Heart right ventricle (tissue), 16 donors: ENCODE data around the gene TBC1D9. TPM values are rescaled to one million over a fixed set of nuclear protein-coding genes. Genes with fewer than 3 reads are reported as not detected.

ENCODE experiments used
- ATAC-seq, 8 donors: fragments of 200-7000 bp; cut with Tn5 transposase; one replicate each; pipeline ENCODE4 v1.9.1; 2020; ENCODE audit warnings: mild to moderate bottlenecking in 8 of 8, moderate library complexity in 8 of 8, moderate number of reproducible peaks in 1 of 8
- DNase-seq, 2 donors: peaks; one replicate each; pipeline ENCODE4 v3.0.0-alpha.2; 2020
- H3K27ac ChIP-seq, 10 donors: fragments of 200-600 bp; sonication (generic) in 2 of 10; one replicate each; pipeline versions ENCODE4 v1.5.0 to v1.8.0; 2020 to 2022; ENCODE audit warnings: mild to moderate bottlenecking in 3 of 10
- H3K27me3 ChIP-seq, 7 donors: fragments of 200-600 bp; one replicate each; pipeline ENCODE4 v1.8.0; 2021 to 2022; ENCODE audit warnings: mild to moderate bottlenecking in 2 of 7
- H3K36me3 ChIP-seq, 9 donors: fragments of 200-600 bp; sonication (generic) in 1 of 9; one replicate each; pipeline versions ENCODE4 v1.5.0 to v1.8.0; 2020 to 2022; ENCODE audit warnings: mild to moderate bottlenecking in 2 of 9
- H3K4me1 ChIP-seq, 9 donors: fragments of 200-600 bp; sonication (generic) in 1 of 9; one replicate each; pipeline versions ENCODE4 v1.5.0 to v1.8.0; 2020 to 2022; ENCODE audit warnings: mild to moderate bottlenecking in 4 of 9
- H3K4me3 ChIP-seq, 10 donors: fragments of 200-600 bp; sonication (generic) in 2 of 10; one replicate each; pipeline versions ENCODE4 v1.5.0 to v1.8.0; 2020 to 2022; ENCODE audit warnings: mild to moderate bottlenecking in 7 of 10, moderate library complexity in 2 of 10
- H3K9me3 ChIP-seq, 11 donors: fragments of 200-600 bp in 10 of 11; sonication (generic) in 2 of 11; one replicate each; pipeline versions ENCODE4 v1.5.0 to v1.8.0; 2013 to 2022; ENCODE audit warnings: mild to moderate bottlenecking in 2 of 11, control low read depth in 1 of 11, moderate library complexity in 1 of 11
- WGBS, 2 donors: extraction: QIAGEN DNeasy Blood & Tissue Kit; methylation state at CpG; one replicate each; pipeline ENCODE4 v1.1.7; 2013; ENCODE audit warnings: inconsistent platforms in 1 of 2; 5-methylcytosine and 5-hydroxymethylcytosine counted together
- intact Hi-C, 10 donors: fragments of 100-400 bp; cut with DNase I; formaldehyde crosslinking; loops; one replicate each; pipeline versions ENCODE4 v1.11.1 to v1.14.2; 2022
- polyA plus RNA-seq, 2 donors: library from polyadenylated mRNA; stranded (reverse); fragments of 200-250 nt; gene quantifications; one replicate each; pipeline ENCODE4 v1.2.3, GENCODE V29; 2013
- total RNA-seq, 10 donors: library from RNA; stranded (reverse); fragmentation: NEBNext Ultra II Directional in 3 of 10; extraction: Animal tissue kit (Norgen Biotek cat#: 25700) in 3 of 10; gene quantifications; one replicate each; pipeline versions ENCODE4 v1.2.1 to v1.2.4, GENCODE V29; 2021 to 2023
- TF ChIP-seq, protein P1 (sequence below), 9 donors: fragments of 200-600 bp; sonication (generic) in 2 of 9; IDR thresholded peaks; one replicate each; pipeline versions ENCODE4 v1.5.0 to v1.8.0; 2021 to 2022; ENCODE audit warnings: antibody characterized with exemption in 9 of 9, mild to moderate bottlenecking in 5 of 9, moderate library complexity in 1 of 9
- donor health status: Arrhythmogenic right ventricular cardiomyopathy.
- donor health status: ischemic (EF 13 %, LVEDD 7.1; RV severe dilation, severe dysfunction).
- donor health status: healthy with polysubstance abuse.
- donor health status: DM: no; HTN: yes; CAD: no.
- donor health status: DM: no; HTN: no; CAD: no.
- donor health status: ischemic (EF 25% LVEDD 6.9; RV normal size, moderate dysfunction).
- donor health status: ischemic (EF 25% LVEDD 5.7; RV mildly dilated, moderate dysfunction).
- donor health status: healthy.
- donor health status: DM: yes; HTN: yes; CAD: no.
- donor health status: Ischemic cardiomyopathy.
- donor health status: ischemic (EF 35%, LVEDD 5.7; RV mildly dilated, moderate dysfunction).
- donor health status: nonischemic (EF 11% LVEDD 7.7; RV severe dilation, severe dysfunction).
- donor health status: DM: yes; HTN: yes; CAD: no.
- donor health status: PGD.
- donor health status: ischemic (EF 29% LVEDD 5.4; RV normal size, mild dysfunction).
- donor health status: nonischemic (EF 23%, LVEDD 6.1; RV moderate dilation, normal function).

TBC1D9 gene
- total and polyA plus RNA-seq, 12 donors: 4.4 to 20.3 (median 14.4) TPM

DNA sequence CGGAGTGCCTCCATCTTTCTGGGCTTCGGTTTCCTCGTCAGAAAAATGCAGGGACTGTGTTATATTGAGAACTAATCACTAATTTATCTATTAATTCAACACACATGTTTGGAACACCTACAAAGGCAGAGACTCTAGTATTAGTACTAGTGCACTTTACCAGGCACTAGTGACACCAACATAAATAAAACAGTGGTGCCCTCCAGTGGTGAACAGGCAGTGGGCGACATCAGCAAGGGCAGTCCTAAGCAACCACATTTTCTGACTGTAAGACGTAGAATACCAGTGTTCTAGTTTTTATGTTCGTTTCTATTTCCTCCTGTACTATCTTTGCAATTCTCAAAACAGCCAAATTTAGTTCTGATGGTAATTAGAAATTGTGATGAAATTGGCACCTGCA is 118.3 kb downstream of the TBC1D9 start:
- Histone ChIP-seq H3K27ac (no peak overlapping the region), H3K4me3 (no peak overlapping the region), H3K36me3 (peaks cover 0 to 78% (median 15%) of the 10 kb centered on the region in 9 donors), H3K27me3 (no peaks in the 10 kb centered on the region), H3K9me3 (no peaks in the 10 kb centered on the region), H3K4me1 (peaks cover 0 to 23% (median 13%) of the 10 kb centered on the region in 9 donors)
- ATAC-seq (peak in 1 of 8 donors; percentile 43), DNase-seq (no peak)
- WGBS, 2 donors: 65 to 83% methylated on average over 6 of the region's 6 CpGs
- intact Hi-C loops: loop anchor here in 1 of 10 donors (10.0 kb wide), 1 partner anchor 217 kb away; no protein-coding TSS in a partner anchor
- TF ChIP-seq, protein P1, sequence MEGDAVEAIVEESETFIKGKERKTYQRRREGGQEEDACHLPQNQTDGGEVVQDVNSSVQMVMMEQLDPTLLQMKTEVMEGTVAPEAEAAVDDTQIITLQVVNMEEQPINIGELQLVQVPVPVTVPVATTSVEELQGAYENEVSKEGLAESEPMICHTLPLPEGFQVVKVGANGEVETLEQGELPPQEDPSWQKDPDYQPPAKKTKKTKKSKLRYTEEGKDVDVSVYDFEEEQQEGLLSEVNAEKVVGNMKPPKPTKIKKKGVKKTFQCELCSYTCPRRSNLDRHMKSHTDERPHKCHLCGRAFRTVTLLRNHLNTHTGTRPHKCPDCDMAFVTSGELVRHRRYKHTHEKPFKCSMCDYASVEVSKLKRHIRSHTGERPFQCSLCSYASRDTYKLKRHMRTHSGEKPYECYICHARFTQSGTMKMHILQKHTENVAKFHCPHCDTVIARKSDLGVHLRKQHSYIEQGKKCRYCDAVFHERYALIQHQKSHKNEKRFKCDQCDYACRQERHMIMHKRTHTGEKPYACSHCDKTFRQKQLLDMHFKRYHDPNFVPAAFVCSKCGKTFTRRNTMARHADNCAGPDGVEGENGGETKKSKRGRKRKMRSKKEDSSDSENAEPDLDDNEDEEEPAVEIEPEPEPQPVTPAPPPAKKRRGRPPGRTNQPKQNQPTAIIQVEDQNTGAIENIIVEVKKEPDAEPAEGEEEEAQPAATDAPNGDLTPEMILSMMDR (IDR thresholded peaks at IDR 0.05): peak in 8 of 9 donors; percentile 29 to 57 (median 44)

DNA sequence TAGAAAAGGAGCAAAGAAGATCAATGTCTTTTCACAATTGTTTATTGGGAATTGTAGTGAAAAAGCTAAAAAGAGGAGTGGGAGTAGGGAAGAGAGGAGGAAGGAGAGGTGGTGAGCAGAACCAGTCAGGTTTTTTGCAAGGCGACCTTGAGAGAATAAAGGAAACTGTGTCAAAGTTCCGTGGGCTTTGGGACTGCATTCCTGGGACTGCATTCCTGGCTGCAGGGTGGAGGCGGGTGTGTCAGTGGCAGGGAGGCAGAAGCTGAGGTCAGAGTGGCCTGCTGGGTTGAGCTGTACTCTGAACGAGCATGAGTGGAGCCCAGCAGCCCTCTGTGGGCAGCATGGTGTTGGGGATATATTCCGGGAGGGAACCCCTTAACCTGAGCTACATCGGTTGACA is 120.6 kb downstream of the TBC1D9 start:
- Histone ChIP-seq H3K27ac (peak overlapping the region in 3 of 10 donors; percentile 0 to 16 (median 3)), H3K9me3 (no peaks in the 10 kb centered on the region), H3K36me3 (peaks cover 0 to 95% (median 15%) of the 10 kb centered on the region in 9 donors), H3K4me3 (no peak overlapping the region), H3K27me3 (no peaks in the 10 kb centered on the region), H3K4me1 (peaks cover 0 to 15% (median 8%) of the 10 kb centered on the region in 9 donors)
- ATAC-seq (peak; percentile 49 to 88 (median 80)), DNase-seq (peak in 1 of 2 donors; percentile 34)
- intact Hi-C loops: loop anchor here in 1 of 10 donors (10.0 kb wide), 1 partner anchor 219 kb away; no protein-coding TSS in a partner anchor
- WGBS, 2 donors: 50 to 61% methylated on average over 6 of the region's 6 CpGs
- TF ChIP-seq, protein P1 (IDR thresholded peaks at IDR 0.05): no peak

DNA sequence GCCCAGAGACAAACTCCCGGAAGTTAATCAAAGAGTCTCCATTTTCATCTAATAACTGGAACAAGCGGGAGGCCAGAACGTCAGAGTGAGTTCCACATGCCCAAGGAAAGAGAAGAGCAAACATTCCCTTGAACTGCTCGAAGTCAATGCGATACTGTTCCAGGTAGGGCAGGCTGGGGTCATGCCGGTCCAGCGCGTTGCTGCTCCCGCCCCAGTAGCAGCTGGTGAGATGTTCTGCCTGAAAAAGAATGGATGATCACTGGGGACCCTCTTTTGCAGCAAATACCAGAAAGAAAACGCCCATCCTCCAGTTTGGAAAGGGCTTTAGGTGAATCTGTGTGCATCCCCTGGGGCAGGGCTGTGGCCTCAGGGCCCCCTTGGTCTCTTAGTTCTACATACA is 122.2 kb downstream of the TBC1D9 start:
- ATAC-seq: no peak
- H3K27ac ChIP-seq: no peak overlapping the region
- DNase-seq: no peak
- peaks cover 0 to 99% (median 12%) of the 10 kb centered on the region in 9 donors for H3K36me3 ChIP-seq
- no peak overlapping the region for H3K4me3 ChIP-seq
- no peaks in the 10 kb centered on the region for H3K27me3 ChIP-seq
- peaks cover 0 to 15% (median 8%) of the 10 kb centered on the region in 9 donors for H3K4me1 ChIP-seq
- H3K9me3 ChIP-seq: no peaks in the 10 kb centered on the region
- TF ChIP-seq, protein P1 (IDR thresholded peaks at IDR 0.05): no peak
- 93 to 95% methylated on average over 10 of the region's 10 CpGs for WGBS, 2 donors
- intact Hi-C loops: loop anchor here in 1 of 10 donors (10.0 kb wide), 1 partner anchor 221 kb away; no protein-coding TSS in a partner anchor

DNA sequence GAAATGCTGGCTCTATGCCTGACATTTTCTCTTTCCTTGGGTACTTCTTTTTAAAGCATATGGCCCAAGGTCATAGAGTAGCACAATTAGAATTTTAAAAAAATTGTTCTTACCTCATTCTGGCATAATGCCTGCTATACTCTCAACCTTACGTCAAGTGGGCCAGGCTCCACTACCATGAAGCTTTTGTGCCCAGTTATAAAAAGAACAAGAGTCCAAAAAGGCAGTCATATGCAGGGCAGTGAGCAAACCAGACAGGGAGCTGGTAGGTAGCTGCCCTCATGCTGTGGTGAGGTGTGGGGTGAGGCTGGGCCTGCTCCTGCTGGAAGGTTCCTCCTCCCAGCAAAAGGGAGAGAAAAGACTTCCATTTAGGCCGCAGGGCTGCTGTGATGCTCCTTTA is 123.1 kb downstream of the TBC1D9 start:
- peaks cover 0 to 99% (median 11%) of the 10 kb centered on the region in 9 donors for H3K36me3 ChIP-seq
- H3K27ac ChIP-seq: no peak overlapping the region
- TF ChIP-seq, protein P1 (IDR thresholded peaks at IDR 0.05): no peak
- H3K4me1 ChIP-seq: peaks cover 0 to 15% (median 8%) of the 10 kb centered on the region in 9 donors
- no peaks in the 10 kb centered on the region for H3K9me3 ChIP-seq
- no peaks in the 10 kb centered on the region for H3K27me3 ChIP-seq
- WGBS, 2 donors: 70 to 83% methylated on average over 2 of the region's 2 CpGs
- intact Hi-C loops: loop anchor here in 1 of 10 donors (10.0 kb wide), 1 partner anchor 222 kb away; no protein-coding TSS in a partner anchor
- DNase-seq (no peak), ATAC-seq (peak in 3 of 8 donors; percentile 29 to 75 (median 48))
- H3K4me3 ChIP-seq: no peak overlapping the region
